Cortex of kidney (tissue), 1 donor: ENCODE measurements around the gene SLC6A20.

Experiments used
- DNase-seq: peaks from one replicate; lab custom pipeline; 2025; lab: John Stamatoyannopoulos, UW

Gene SLC6A20

GRCh38 chr3:45719655-45720487 is 76.5 kb downstream of the SLC6A20 start:
- DNase-seq, result no peak

- no peak for DNase-seq
These were observed 79.5 kb downstream of the SLC6A20 start for GRCh38 chr3:45716790-45717336.

GRCh38 chr3:45715945-45716344 is 80.4 kb downstream of the SLC6A20 start:
- DNase-seq, result no peak

GRCh38 chr3:45712434-45713110 is 83.8 kb downstream of the SLC6A20 start:
- no peak for DNase-seq

- no peak for DNase-seq
These were observed 84.4 kb downstream of the SLC6A20 start for GRCh38 chr3:45711931-45712330.

GRCh38 chr3:45705839-45706808 is 90.2 kb downstream of the SLC6A20 start:
- DNase-seq, result no peak
